Activated effector memory CD4-positive, alpha-beta T cell treated with Interleukin-2 at 50 U/mL for 16 hours (primary cell): ENCODE measurements around the gene PRXL2A.
"Not testable (repeated sequence)": the region's sequence is repeated elsewhere in the genome, so short reads cannot be mapped to it uniquely, and the experiment has no call there.

Source experiments
- DNase-seq: peaks from one replicate; pipeline ENCODE4 v3.0.0-alpha.2; 2020

PRXL2A gene

GRCh38 chr10:80412486-80412885 lies 4.1 kb downstream of the PRXL2A start:
- no peak for DNase-seq

- DNase-seq, result no peak
These were observed 5.1 kb downstream of the PRXL2A start for GRCh38 chr10:80413271-80413996.

- no peak for DNase-seq
These were observed 6.0 kb downstream of the PRXL2A start for GRCh38 chr10:80414142-80414895.

- no peak for DNase-seq
These were observed 7.6 kb downstream of the PRXL2A start for GRCh38 chr10:80415734-80416478.

- no peak for DNase-seq
These were observed 8.2 kb downstream of the PRXL2A start for GRCh38 chr10:80416479-80417098.

- not testable (repeated sequence) for DNase-seq
These were observed 8.9 kb downstream of the PRXL2A start for GRCh38 chr10:80417256-80417655.

- DNase-seq, result no peak
These were observed 12.8 kb downstream of the PRXL2A start for GRCh38 chr10:80421050-80421706.

- no peak for DNase-seq
These were observed 13.6 kb downstream of the PRXL2A start for GRCh38 chr10:80421707-80422536.

GRCh38 chr10:80425901-80426300 lies 17.6 kb downstream of the PRXL2A start:
- DNase-seq, result no peak

- no peak for DNase-seq
These were observed 19.2 kb downstream of the PRXL2A start for GRCh38 chr10:80427541-80427940.

- no peak for DNase-seq
These were observed 21.2 kb downstream of the PRXL2A start for GRCh38 chr10:80429521-80429973.

GRCh38 chr10:80433134-80433533 lies 24.8 kb downstream of the PRXL2A start:
- DNase-seq, result no peak

GRCh38 chr10:80436446-80437098 lies 28.2 kb downstream of the PRXL2A start:
- DNase-seq, result no peak

GRCh38 chr10:80437227-80437626 lies 28.9 kb downstream of the PRXL2A start:
- no peak for DNase-seq

GRCh38 chr10:80441831-80442230 lies 33.5 kb downstream of the PRXL2A start:
- DNase-seq, result no peak

- no peak for DNase-seq
These were observed 34.5 kb downstream of the PRXL2A start for GRCh38 chr10:80442879-80443278.

GRCh38 chr10:80443531-80443974 lies 35.2 kb downstream of the PRXL2A start:
- no peak for DNase-seq

GRCh38 chr10:80444124-80444523 lies 35.8 kb downstream of the PRXL2A start:
- no peak for DNase-seq

- peak; percentile 56 for DNase-seq
These were observed 36.4 kb downstream of the PRXL2A start for GRCh38 chr10:80444646-80445319.

GRCh38 chr10:80447436-80448190 lies 39.3 kb downstream of the PRXL2A start:
- DNase-seq, result no peak
